ENCODE results near the gene PWP1. TPM values are rescaled to one million over a fixed set of nuclear protein-coding genes. Genes with fewer than 3 reads are reported as not detected.

PWP1 gene
- polyA plus RNA-seq, 4 donors, result 50.8 to 59.5 (median 54.9) TPM

DNA sequence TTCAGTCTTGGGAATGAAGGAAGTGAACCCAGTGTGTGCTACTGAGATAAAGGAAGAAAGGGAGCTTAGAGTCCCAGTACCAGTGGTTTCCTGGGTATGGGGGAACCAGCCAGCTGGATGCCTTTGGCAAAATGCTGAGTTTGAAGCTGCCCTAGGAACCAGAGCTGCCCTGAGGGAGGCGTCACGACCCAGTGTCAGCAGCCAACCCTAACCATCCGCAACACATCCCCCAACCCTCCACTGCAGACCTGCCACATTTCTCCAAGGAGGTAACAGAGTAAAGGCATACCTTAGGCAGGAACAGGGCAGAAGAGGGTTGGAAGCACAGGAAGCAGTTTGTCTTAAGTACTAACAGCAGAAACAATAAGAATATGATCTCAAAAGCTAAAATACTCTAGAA lies 46.8 kb downstream of the PWP1 start:
- DNase-seq (ENCODE audit: low read depth in 4 of 4, low spot score in 3 of 4), result no peak

DNA sequence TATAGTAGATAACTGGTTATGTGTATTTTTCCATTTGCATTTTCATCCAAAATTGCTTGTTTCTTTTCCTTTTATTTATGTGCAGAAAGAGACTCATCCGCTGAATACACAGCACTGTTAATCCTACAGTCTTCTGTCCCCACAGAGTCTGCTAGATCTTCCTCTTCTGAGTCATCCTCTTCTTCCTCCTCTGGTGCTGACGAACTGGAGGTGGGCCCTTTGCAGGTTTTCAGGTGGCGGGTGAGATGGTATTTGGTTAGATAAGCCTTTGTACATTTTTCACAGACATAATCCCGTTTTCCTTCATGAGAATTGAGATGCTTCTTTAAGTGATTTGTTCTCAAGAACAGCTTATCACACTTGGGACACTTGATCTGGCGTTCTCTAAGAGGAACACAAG lies 48.5 kb downstream of the PWP1 start:
- DNase-seq (ENCODE audit: low read depth in 4 of 4, low spot score in 3 of 4), result no peak

GRCh38 chr12:107735763-107736162 lies 50.2 kb downstream of the PWP1 start:
- DNase-seq (ENCODE audit: low read depth in 4 of 4, low spot score in 3 of 4), result no peak

DNA sequence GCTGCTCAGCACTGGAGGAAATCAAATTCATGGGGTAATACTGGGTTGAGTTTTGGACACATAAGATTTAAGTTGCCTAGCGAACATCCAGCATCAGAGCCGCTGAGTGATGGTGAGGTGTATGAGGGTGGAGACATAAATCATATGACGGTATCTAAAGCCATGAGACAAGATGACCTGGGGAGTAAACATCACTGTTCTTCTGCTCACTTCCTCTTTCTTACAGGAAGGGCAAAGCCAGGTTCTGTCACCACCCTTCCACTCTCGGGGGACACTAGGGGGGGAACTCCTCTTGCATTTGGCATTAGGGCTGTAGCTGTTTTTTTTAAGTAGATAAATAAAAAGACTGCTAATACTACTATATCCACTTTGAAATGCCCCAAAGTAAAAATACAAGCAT lies 51.3 kb downstream of the PWP1 start:
- no peak for DNase-seq (ENCODE audit: low read depth in 4 of 4, low spot score in 3 of 4)

DNA sequence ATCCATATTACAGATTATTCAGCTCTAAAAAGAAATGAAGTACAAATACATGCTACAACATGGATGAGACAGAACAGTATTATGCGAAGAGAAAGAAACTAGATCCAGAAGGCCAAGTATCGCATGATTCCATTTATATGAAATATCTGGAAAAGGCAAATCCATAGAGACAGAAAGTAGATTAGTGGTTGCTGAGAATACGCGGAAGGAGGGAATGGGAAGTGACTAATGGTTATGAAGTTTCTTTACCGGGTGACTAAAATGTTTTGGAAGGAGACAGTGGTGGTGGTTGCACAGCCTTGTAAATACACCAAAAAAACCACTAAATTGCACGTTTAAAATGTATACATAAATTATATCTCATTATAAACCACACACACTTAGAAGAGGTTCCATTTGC lies 62.9 kb downstream of the PWP1 start:
- no peak for DNase-seq (ENCODE audit: low read depth in 4 of 4, low spot score in 3 of 4)

DNA sequence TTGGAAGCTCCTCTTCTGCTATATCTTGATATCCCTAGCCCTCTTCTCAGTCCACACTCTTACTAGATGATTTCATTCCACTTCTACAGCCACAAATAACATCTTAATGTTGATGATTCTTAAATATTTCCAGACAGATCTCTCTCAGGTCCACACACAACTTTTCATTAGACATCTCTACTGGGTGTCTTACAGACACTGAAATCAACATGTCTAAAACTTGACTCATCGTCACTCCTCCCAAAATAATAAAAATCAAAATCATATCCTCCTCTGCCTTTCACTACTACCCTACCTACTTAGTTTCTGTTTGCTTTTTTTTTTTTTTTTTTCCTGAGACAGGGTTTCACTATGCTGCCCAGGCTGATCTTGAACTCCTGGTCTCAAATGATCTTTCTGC lies 63.5 kb downstream of the PWP1 start:
- no peak for DNase-seq (ENCODE audit: low read depth in 4 of 4, low spot score in 3 of 4)

DNA sequence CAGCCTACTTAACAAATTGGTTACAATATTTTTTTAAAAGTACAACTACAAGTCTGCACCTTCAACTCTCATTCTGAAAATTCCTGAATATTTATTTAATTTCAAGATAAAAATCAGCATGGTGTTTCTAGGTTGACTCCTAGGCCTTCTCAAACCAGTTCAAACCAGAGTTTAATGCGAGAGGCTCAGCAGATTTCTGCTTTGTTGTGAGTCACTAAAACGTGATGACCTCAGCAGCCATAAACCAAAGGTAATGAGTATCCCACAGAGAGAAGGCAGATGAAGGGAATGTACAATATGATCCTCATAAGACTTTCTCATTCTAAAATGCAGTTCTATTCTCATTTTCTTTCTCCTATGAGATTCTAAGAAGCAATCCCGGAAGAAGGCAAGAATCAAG lies 73.8 kb downstream of the PWP1 start:
- DNase-seq (ENCODE audit: low read depth in 4 of 4, low spot score in 3 of 4), result peak in 1 of 4 donors; percentile 53

- peak in 1 of 4 donors; percentile 9 for DNase-seq (ENCODE audit: low read depth in 4 of 4, low spot score in 3 of 4)
Measured at GRCh38 chr12:107760207-107760808, 74.7 kb downstream of the PWP1 start.

GRCh38 chr12:107760809-107761501 lies 75.4 kb downstream of the PWP1 start, which contains the start of gene PRDM4:
Gene PRDM4 (minus strand): TSS chr12:107761137. CDS start chr12:107760515, 622 bp downstream.
- DNase-seq (ENCODE audit: low read depth in 4 of 4, low spot score in 3 of 4), result peak; percentile 83 to 91 (median 90)

DNA sequence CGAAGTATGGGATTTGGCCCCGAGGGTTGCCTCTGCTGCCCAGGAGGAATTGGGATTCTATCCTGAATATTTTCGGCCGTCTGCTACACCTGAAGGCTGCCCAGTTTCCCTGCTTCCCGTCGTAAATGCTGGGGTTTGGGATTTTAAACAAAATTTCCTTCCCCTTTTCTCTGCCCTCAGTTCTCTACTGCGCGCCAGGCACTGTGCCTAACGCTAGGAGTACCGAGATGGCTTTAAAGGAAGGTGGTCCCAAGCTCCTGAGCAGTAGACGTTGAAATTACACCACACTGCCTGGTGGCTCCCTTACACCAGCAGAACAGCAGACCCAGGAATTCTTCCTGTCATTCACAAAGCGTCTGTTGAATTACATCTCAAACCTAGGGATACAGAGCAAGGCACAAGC lies 75.9 kb downstream of the PWP1 start:
- DNase-seq (ENCODE audit: low read depth in 4 of 4, low spot score in 3 of 4), result peak in 1 of 4 donors; percentile 4

Other genes starting within 250 kb of the PWP1 start
- gene PRDM4, start 75.3 kb downstream of the PWP1 start, polyA plus RNA-seq (ENCODE audit: insufficient read length in 4 of 4), result 10 to 100 TPM; 30.4 to 44.9 (median 39.0) TPM
- gene ASCL4, start 88.9 kb downstream of the PWP1 start, polyA plus RNA-seq (ENCODE audit: insufficient read length in 4 of 4), result not detected